SU-DHL-6 (cell line): ENCODE data around the gene CLPTM1L.

Source experiments
- EZH2phosphoT487 ChIP-seq: fragments of 200-600 bp; sonication (generic), shearing (Covaris generic); conservative IDR thresholded peaks from 2 replicates; pipeline ENCODE4 v1.6.1; 2018; ENCODE audit warnings: mild to moderate bottlenecking, antibody characterized with exemption, low read length, moderate library complexity, mixed read lengths
- TF ChIP-seq, protein P1 (sequence below): fragments of 200-600 bp; sonication (generic); IDR thresholded peaks from one replicate; pipeline ENCODE4 v1.5.1; 2017; ENCODE audit warnings: antibody characterized with exemption, mild to moderate bottlenecking, low read length, moderate library complexity; ENCODE audit not compliant: insufficient read depth, poor library complexity, severe bottlenecking

DNA sequence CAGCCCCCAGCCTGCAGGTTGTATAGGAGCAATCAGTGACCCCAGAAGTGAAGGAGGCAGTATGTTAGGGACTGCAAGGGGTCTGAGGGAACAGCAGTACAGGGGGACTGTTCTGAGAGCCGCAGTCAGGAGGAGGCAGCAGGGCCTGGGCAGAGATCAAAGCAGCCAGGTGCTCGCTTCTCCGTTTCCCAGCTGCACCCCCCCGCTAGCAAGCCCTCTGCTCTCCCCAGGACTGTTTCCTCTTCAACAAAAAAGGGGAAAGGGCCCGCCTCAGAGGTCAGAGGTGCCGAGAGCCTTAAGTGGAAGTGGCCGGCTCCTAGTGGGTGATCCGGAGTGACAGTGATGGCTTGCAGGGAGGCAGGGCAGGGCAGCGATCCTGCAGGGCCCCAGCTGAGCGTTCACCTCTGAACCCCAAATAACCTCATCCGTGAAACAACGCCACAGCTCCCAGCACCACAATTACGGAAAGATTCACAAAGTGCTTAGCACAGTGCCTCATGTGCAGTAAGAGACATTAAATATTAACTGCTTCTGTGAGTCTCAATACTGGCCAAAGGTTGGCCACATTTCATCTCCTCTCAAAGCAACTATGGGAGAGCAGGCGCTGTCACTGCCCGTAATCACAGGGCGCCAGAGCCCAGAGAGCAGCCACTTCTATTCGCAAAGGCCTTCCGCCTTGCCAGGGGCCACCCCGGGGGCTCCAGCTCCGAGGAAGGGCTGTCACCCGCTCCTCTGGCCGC, 8.0 kb downstream of the CLPTM1L start:
- TF ChIP-seq, protein P1, sequence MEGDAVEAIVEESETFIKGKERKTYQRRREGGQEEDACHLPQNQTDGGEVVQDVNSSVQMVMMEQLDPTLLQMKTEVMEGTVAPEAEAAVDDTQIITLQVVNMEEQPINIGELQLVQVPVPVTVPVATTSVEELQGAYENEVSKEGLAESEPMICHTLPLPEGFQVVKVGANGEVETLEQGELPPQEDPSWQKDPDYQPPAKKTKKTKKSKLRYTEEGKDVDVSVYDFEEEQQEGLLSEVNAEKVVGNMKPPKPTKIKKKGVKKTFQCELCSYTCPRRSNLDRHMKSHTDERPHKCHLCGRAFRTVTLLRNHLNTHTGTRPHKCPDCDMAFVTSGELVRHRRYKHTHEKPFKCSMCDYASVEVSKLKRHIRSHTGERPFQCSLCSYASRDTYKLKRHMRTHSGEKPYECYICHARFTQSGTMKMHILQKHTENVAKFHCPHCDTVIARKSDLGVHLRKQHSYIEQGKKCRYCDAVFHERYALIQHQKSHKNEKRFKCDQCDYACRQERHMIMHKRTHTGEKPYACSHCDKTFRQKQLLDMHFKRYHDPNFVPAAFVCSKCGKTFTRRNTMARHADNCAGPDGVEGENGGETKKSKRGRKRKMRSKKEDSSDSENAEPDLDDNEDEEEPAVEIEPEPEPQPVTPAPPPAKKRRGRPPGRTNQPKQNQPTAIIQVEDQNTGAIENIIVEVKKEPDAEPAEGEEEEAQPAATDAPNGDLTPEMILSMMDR, result no peak
- TF ChIP-seq EZH2phosphoT487, result no peak
